MM.1S (cell line): ENCODE results near the gene ERAL1.

ENCODE experiments used
- DNase-seq: peaks from one replicate; pipeline ENCODE4 v3.0.0-alpha.2; 2015
- H2AFZ ChIP-seq: fragments of 300-600 bp; sonication (generic); 2 replicates; pipeline ENCODE4 v1.6.0; 2016; ENCODE audit warnings: antibody characterized with exemption, low read length
- H3F3A ChIP-seq: fragments of 300-600 bp; sonication (generic); 2 replicates; pipeline ENCODE4 v1.6.1; 2016; ENCODE audit warnings: mild to moderate bottlenecking, antibody characterized with exemption, low read length, moderate library complexity, mixed read lengths; ENCODE audit not compliant: insufficient read depth
- H3K27ac ChIP-seq: fragments of 300-600 bp; sonication (generic); 2 replicates; pipeline ENCODE4 v1.5.1; 2016; ENCODE audit warnings: mild to moderate bottlenecking, low read length
- H3K27me3 ChIP-seq: fragments of 300-600 bp; sonication (generic); replicated peaks from 2 replicates; pipeline ENCODE4 v1.6.0; 2016; ENCODE audit warnings: low read length; ENCODE audit not compliant: insufficient read depth
- H3K36me3 ChIP-seq: fragments of 300-600 bp; sonication (generic); replicated peaks from 2 replicates; pipeline ENCODE4 v1.6.1; 2016; ENCODE audit warnings: mild to moderate bottlenecking, low read length, mixed read lengths; ENCODE audit not compliant: insufficient read depth
- H3K4me1 ChIP-seq: fragments of 300-600 bp; sonication (generic); 2 replicates; pipeline ENCODE4 v1.6.1; 2016; ENCODE audit warnings: low read length, mixed read lengths
- H3K4me2 ChIP-seq: fragments of 300-600 bp; sonication (generic); 2 replicates; pipeline ENCODE4 v1.6.0; 2016; ENCODE audit warnings: low read depth, low read length
- H3K4me3 ChIP-seq: fragments of 300-600 bp; sonication (generic); 2 replicates; pipeline ENCODE4 v1.5.1; 2016; ENCODE audit warnings: low read length, mixed read lengths
- H3K79me2 ChIP-seq: fragments of 300-600 bp; sonication (generic); 2 replicates; pipeline ENCODE4 v1.6.1; 2016; ENCODE audit warnings: mixed run types, low read length, mixed read lengths
- H3K9ac ChIP-seq: fragments of 300-600 bp; sonication (generic); 2 replicates; pipeline ENCODE4 v1.6.1; 2016; ENCODE audit warnings: low read length, mixed read lengths
- H3K9me2 ChIP-seq: fragments of 300-600 bp; sonication (generic); replicated peaks from 2 replicates; pipeline ENCODE4 v1.6.1; 2016; ENCODE audit warnings: mild to moderate bottlenecking, low read length, mixed read lengths; ENCODE audit not compliant: insufficient read depth
- H3K9me3 ChIP-seq: fragments of 300-600 bp; sonication (generic); replicated peaks from 2 replicates; pipeline ENCODE4 v1.6.1; 2016; ENCODE audit warnings: mild to moderate bottlenecking, low read length, mixed read lengths; ENCODE audit not compliant: insufficient read depth
- H4K20me1 ChIP-seq: fragments of 300-600 bp; sonication (generic); 2 replicates; pipeline ENCODE4 v1.6.1; 2016; ENCODE audit warnings: mild to moderate bottlenecking, low read length, moderate library complexity, mixed read lengths; ENCODE audit not compliant: insufficient read depth
- EZH2 ChIP-seq: fragments of 300-600 bp; sonication (generic); optimal IDR thresholded peaks from 2 replicates; pipeline ENCODE3; 2017; ENCODE audit warnings: low read depth, mild to moderate bottlenecking, antibody characterized with exemption, low read length, mixed read lengths
- EZH2phosphoT487 ChIP-seq: fragments of 300-600 bp; sonication (generic); IDR thresholded peaks from 2 replicates; pipeline ENCODE4 v1.6.1; 2018; ENCODE audit warnings: antibody characterized with exemption, low read length
- TF ChIP-seq, protein P1 (sequence below): fragments of 300-600 bp; sonication (generic); IDR thresholded peaks from 2 replicates; pipeline ENCODE4 v1.5.1; 2016; ENCODE audit warnings: antibody characterized with exemption, low read length, mixed read lengths

The ERAL1 gene

DNA sequence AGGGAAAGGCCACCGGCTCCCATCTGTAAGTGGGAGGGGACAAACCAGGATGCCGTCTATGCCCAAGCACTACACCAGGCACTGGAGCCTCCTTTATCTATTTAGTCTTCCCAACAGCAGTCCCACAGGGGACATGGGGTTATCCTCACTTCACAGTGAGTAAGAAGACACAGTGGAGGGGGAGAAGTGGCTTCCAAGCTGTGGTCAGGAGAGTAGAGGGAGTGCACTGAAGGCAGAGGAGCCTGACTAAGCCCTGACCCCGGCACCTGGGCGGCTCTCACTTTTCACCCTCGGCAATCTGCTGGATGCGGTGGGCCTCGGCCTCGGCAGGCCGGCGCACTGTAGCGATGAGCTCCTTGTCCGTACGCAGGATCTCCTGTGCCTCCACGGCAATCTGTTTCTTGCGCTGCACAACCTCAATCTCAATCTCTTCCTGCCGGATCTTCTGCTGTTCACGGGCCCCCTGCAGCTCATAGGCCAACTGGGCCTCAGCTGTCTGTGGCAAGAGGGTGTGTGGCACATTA lies 26.8 kb downstream of the ERAL1 start:
- no peaks in the 10 kb centered on the region for H4K20me1 ChIP-seq
- no peaks in the 10 kb centered on the region for H3K79me2 ChIP-seq
- H3K27me3 ChIP-seq = no peaks in the 10 kb centered on the region
- no peaks in the 10 kb centered on the region for H3K36me3 ChIP-seq
- no peaks in the 10 kb centered on the region for H3K4me1 ChIP-seq
- H3K9me3 ChIP-seq = no peaks in the 10 kb centered on the region
- no peaks in the 10 kb centered on the region for H3K9me2 ChIP-seq
- no peak for DNase-seq
- no peak overlapping the region for H3K4me2 ChIP-seq
- no peak overlapping the region for H2AFZ ChIP-seq
- no peak for TF ChIP-seq EZH2phosphoT487
- TF ChIP-seq, protein P1, sequence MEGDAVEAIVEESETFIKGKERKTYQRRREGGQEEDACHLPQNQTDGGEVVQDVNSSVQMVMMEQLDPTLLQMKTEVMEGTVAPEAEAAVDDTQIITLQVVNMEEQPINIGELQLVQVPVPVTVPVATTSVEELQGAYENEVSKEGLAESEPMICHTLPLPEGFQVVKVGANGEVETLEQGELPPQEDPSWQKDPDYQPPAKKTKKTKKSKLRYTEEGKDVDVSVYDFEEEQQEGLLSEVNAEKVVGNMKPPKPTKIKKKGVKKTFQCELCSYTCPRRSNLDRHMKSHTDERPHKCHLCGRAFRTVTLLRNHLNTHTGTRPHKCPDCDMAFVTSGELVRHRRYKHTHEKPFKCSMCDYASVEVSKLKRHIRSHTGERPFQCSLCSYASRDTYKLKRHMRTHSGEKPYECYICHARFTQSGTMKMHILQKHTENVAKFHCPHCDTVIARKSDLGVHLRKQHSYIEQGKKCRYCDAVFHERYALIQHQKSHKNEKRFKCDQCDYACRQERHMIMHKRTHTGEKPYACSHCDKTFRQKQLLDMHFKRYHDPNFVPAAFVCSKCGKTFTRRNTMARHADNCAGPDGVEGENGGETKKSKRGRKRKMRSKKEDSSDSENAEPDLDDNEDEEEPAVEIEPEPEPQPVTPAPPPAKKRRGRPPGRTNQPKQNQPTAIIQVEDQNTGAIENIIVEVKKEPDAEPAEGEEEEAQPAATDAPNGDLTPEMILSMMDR = no peak
- TF ChIP-seq EZH2 = no peak
- H3K9ac ChIP-seq = no peak overlapping the region
- H3F3A ChIP-seq = peaks cover under 1% of the 10 kb centered on the region; the same call in 1 of the 2 replicates
- no peak overlapping the region for H3K27ac ChIP-seq
- H3K4me3 ChIP-seq = no peak overlapping the region

DNA sequence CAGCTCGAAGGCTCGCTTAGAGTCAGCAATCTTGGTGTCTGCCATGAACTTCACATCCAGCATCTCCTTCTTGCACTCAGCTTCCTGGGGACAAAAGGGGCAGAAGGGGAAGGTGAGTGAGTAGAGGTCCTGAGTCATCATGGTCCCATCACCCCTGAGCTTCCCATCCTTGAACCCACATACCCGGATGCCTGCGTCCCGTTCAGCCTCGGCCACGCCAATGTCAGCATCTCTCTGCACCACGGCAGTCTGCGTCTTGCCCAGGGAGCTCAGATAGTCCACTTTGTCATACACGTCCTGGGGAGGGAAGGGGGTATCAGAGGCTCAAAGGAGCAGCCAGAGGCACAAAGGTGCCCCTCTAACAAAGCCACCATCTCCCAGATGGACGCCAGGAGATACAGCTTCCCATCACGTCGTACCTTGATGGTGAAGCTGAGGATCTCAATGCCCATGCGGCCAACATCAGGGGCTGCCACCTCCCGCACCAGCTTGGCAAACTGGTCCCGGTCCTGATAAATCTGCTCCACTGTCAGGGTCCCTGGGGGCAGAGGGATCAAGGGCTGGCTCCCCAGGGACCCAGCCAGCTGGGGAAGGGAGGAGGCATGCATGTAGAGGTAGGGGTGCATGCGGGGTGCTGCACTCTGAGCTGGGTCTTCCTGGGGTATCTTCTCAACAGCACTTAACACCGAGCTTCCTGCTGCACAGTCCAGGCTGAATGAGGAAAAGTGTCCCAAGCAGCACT lies 27.5 kb downstream of the ERAL1 start:
- Histone ChIP-seq H3K79me2 (no peaks in the 10 kb centered on the region), H3K4me3 (no peak overlapping the region), H3K27ac (no peak overlapping the region), H3K9me2 (no peaks in the 10 kb centered on the region), H2AFZ (no peak overlapping the region), H4K20me1 (no peaks in the 10 kb centered on the region), H3K9me3 (no peaks in the 10 kb centered on the region), H3K27me3 (no peaks in the 10 kb centered on the region), H3K4me1 (no peaks in the 10 kb centered on the region), H3K36me3 (no peaks in the 10 kb centered on the region), H3K9ac (no peak overlapping the region), H3F3A (no peaks in the 10 kb centered on the region), H3K4me2 (no peak overlapping the region)
- DNase-seq = no peak
- TF ChIP-seq, protein P1 = no peak
- no peak for TF ChIP-seq EZH2phosphoT487
- no peak for TF ChIP-seq EZH2

GRCh38 chr17:28883967-28884702 lies 29.3 kb downstream of the ERAL1 start:
- H3K4me1 ChIP-seq = no peaks in the 10 kb centered on the region
- H3K79me2 ChIP-seq = no peaks in the 10 kb centered on the region
- H2AFZ ChIP-seq = no peak overlapping the region
- no peaks in the 10 kb centered on the region for H3K9me3 ChIP-seq
- no peaks in the 10 kb centered on the region for H3K36me3 ChIP-seq
- no peak overlapping the region for H3K4me3 ChIP-seq
- no peak overlapping the region for H3K4me2 ChIP-seq
- no peak for DNase-seq
- H3F3A ChIP-seq = no peaks in the 10 kb centered on the region
- no peak overlapping the region for H3K27ac ChIP-seq
- H4K20me1 ChIP-seq = no peaks in the 10 kb centered on the region
- no peaks in the 10 kb centered on the region for H3K9me2 ChIP-seq
- no peak overlapping the region for H3K9ac ChIP-seq
- TF ChIP-seq EZH2phosphoT487 (no peak), EZH2 (no peak)
- TF ChIP-seq, protein P1 = no peak
- no peaks in the 10 kb centered on the region for H3K27me3 ChIP-seq
